HuH-7 (cell line): Measurements from ENCODE around the gene KMT5C.

Experiments
- DNase-seq: peaks from one replicate; pipeline ENCODE4 v3.0.0; 2011; ENCODE audit warnings: low spot score

KMT5C gene

GRCh38 chr19:55339105-55339888 lies at the start of gene KMT5C:
KMT5C (plus strand) TSS chr19:55339876; CDS start chr19:55341937, 2,061 bp downstream.
- DNase-seq, result peak; percentile 98

- DNase-seq, result no peak
Measured at GRCh38 chr19:55297267-55297666, 42.4 kb upstream of the KMT5C start.

- no peak for DNase-seq
Measured at GRCh38 chr19:55299991-55300390, 39.7 kb upstream of the KMT5C start.

DNA sequence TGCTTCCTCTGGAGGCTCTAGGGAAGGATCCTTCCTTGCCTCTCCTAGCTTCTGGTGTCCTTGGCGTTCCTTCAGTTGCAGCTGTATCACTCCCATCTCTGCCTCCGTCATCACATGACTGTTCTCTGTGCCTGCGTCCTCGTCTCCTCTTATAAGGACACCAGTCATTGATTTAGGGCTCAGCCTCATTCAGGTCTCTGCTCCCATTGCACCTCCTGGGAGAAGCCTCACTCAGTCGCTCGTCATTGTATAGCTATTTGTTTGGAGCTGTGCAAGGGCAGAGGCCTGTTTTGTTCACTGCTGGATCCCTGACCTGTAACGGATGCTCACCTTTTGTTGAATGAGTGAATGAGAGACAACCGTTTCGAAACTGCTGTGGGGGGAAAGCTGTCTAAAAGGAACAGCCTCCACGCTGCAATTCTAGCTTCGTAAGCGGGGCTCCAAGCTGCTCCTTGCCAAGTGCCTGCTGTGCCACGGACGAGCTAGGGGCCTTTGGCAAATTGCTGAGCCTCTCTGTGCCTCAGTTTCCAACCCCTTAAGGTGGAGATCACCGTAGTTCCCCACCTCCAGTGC lies 38.7 kb upstream of the KMT5C start:
- no peak for DNase-seq

DNA sequence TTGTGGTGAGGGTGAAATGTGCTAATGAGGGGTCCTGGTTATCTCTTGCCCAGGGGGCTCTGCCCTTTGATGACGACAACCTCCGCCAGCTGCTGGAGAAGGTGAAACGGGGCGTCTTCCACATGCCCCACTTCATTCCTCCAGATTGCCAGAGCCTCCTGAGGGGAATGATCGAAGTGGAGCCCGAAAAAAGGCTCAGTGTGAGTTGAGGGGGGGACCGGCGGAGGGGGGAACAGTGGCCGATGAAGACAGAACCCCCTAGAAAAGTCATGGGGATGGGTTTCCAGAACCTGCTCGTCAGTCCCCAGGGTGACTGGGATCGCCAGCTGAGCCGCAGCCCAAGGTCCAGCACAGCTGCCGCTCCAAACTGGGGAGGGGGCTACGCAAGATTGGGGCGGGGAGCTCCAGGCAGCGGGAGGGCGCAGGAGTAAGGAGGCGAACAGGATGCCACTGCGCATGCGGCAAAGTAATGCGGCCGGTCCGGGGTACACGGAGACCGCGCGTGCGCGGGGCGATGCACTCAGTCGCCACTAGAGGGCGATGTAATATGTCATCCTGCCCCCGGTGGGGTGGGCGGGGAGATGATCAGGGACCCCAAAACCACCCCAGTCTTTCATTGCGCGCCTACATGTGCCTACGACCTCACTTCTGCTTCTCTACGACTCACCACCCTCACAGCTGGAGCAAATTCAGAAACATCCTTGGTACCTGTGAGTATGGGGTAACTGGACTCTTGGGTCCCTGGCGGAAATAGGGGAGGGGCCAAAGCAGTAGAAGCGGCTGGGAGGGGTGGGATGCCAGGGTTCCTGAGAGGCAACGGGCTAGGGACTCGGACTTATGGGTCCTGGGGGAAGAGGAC lies 38.0 kb upstream of the KMT5C start:
- DNase-seq, result peak; percentile 99

DNA sequence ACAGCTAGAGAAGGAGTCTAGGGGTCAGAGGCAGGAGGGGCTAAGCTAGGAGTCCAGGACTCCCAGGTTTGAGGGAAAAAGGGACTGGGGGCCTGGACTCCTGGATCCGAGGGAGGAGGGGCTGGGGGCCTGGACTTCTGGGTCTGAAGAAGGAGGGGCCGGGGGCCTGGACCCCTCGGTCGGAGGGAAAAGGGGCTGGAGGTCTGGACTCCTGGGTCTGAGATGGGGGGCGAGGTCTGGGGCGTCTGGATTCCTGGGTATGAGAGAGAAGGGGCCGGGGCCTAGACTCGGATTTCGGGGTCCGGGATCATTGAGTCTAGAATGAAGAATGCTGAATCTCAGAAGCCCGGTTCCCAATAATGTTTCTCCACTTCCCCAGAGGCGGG lies 37.4 kb upstream of the KMT5C start:
- DNase-seq, result no peak

DNA sequence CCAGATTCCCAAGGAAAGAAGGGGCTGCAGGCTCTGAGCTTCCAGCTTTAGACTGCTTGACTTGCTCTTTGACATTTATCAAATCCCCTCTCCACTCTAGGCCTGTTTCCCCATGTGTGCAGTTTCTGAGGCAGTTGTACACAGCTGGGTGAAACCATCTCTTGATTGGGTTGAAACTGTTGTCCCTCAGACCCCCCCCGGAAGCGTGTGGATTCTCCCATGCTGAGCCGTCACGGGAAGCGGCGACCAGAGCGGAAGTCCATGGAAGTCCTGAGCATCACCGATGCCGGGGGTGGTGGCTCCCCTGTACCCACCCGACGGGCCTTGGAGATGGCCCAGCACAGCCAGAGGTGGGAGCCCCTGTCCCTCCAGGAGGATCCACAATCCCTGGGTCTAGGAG lies 36.2 kb upstream of the KMT5C start:
- no peak for DNase-seq

GRCh38 chr19:55304279-55304978 lies 35.2 kb upstream of the KMT5C start:
- DNase-seq, result peak; percentile 93

GRCh38 chr19:55304980-55305379 lies 34.7 kb upstream of the KMT5C start:
- no peak for DNase-seq

DNA sequence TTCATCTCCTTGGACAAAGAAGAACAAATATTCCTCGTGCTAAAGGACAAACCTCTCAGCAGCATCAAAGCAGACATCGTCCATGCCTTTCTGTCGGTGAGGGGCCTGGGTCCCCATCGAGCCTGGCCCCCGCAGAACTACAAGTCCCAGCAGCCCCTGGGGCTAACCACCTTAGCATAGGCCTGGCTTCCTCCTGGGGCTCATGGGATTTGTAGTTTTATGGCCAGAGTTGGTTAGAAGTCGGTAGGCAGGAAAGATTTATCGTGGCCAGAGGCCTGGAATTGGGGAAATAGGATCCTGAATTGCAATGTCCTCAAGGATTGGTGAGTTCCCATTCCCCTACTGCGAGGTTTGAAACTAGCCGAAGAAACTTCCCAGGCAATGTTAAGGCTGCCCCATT lies 34.2 kb upstream of the KMT5C start:
- DNase-seq, result peak; percentile 77

DNA sequence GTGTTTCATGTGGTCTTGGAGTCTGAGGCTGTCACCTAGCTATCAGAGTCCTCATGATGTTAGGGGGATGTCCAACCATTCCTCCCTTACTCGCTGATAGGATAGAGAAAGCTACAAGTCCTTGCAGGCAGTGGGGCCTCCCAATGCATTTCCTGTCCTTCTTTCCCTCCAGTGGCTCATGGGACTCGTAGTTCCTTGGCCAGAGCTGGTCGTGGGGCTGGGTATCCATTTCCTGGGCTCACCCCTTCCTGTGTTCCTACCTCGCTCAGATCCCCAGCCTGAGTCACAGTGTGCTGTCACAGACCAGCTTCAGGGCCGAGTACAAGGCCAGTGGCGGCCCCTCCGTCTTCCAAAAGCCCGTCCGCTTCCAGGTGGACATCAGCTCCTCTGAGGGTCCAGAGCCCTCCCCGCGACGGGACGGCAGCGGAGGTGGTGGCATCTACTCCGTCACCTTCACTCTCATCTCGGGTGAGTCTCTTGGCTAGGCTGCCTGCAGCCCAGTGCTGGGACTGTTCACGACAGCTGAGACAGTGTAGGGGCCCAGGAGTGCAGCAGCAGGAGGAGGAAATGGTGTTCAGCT lies 33.6 kb upstream of the KMT5C start:
- DNase-seq, result no peak

DNA sequence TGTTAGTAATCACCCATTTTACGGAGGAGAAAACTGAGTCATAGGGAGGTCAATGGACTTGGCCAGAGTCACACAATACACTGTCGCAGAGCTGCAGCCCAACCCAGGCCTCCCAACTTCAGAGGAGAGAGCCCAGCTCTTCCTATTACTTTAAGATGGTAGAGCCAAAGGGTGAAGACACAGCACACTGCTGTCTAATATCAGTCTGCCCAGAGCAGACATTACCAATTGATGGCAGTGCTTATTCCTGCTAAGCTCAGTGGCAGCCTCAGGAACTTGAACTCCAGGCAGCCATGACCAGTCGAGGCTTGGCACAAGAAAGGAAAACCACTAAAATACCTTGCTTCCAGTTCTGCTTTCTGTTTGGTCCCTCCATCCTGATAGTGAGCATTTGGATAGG lies 33.0 kb upstream of the KMT5C start:
- no peak for DNase-seq

GRCh38 chr19:55308281-55308680 lies 31.4 kb upstream of the KMT5C start:
- DNase-seq, result no peak

GRCh38 chr19:55309448-55309847 lies 30.2 kb upstream of the KMT5C start:
- no peak for DNase-seq

GRCh38 chr19:55310498-55310897 lies 29.2 kb upstream of the KMT5C start:
- no peak for DNase-seq

DNA sequence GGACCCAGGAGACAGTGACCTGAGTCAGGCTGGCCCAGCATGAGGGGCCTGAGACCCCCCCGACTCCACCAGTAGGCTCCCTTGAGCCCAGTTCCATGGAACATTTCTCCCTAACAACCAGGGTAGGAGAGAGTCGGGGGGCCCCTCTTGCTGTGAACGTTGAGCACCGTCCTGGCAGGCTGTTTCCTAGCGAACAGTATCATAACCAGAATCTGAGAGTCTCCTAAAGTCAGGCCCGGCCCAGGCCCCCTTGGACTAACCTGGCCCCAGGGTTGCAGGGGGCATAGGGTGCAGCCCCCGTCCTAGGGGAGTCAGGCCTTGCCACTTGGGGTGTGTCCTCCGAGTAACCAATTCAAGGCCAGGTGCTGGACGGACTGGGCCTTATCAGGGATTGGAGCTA lies 28.3 kb upstream of the KMT5C start:
- no peak for DNase-seq

DNA sequence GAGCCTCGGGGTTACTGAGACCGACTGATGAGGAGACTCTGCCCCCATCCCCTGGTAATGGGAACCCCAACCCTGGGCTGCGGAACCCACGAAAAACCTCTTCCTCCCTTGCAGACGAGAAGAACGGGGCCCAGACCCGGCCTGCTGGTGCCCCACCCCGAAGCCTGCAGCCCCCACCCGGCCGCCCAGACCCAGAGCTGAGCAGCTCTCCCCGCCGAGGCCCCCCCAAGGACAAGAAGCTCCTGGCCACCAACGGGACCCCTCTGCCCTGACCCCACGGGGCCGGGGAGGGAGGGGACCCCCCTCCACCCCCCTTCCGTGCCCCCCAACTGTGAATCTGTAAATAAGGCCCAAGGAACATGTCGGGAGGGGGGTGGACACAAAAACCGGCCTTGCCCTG lies 27.9 kb upstream of the KMT5C start:
- DNase-seq, result no peak

GRCh38 chr19:55312621-55313512 lies 26.8 kb upstream of the KMT5C start:
- no peak for DNase-seq

DNA sequence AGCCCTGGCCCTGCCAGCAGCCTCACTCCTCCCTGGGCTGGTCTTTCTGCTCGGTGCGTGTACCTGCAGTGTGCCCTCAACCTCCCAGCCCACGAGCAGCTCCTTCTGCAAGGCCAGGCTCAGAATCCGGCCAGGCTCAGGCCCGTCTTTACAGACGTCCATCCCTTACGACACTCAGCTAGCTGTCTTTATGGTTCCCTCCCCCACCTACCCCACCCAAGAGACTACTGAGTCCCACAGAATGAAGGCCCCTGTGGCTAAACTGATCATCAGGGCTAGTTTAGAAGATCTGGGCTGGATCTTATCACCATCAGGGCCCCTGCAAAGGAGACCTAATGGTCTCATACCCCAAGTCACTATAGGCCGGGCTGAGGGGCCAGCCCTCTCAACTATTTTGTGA lies 25.3 kb upstream of the KMT5C start:
- no peak for DNase-seq

- no peak for DNase-seq
Measured at GRCh38 chr19:55315956-55316525, 23.6 kb upstream of the KMT5C start.

- no peak for DNase-seq
Measured at GRCh38 chr19:55316646-55317045, 23.0 kb upstream of the KMT5C start.
